Measurements from ENCODE around the gene MTA3.

GRCh38 chr2:42744545-42745082 lies 176.2 kb downstream of the MTA3 start:
- no peak for TF ChIP-seq CTCF (IDR thresholded peaks at IDR 0.05; ENCODE audit: low read depth, low read length, poor library complexity, severe bottlenecking)
- TF ChIP-seq EZH2phosphoT487 (IDR thresholded peaks at IDR 0.05; ENCODE audit: borderline replicate concordance, low read length) = no peak

Data from DOHH2 (cell line).